Anterior cingulate cortex (tissue), 58 donors: ENCODE measurements around the gene PHETA2.
"Not testable (repeated sequence)": the region's sequence is repeated elsewhere in the genome, so short reads cannot be mapped to it uniquely, and the experiment has no call there.

Source experiments
- DNase-seq, 58 donors: peaks; one replicate each; lab custom pipeline; 2025; lab: John Stamatoyannopoulos, UW

The PHETA2 gene

DNA sequence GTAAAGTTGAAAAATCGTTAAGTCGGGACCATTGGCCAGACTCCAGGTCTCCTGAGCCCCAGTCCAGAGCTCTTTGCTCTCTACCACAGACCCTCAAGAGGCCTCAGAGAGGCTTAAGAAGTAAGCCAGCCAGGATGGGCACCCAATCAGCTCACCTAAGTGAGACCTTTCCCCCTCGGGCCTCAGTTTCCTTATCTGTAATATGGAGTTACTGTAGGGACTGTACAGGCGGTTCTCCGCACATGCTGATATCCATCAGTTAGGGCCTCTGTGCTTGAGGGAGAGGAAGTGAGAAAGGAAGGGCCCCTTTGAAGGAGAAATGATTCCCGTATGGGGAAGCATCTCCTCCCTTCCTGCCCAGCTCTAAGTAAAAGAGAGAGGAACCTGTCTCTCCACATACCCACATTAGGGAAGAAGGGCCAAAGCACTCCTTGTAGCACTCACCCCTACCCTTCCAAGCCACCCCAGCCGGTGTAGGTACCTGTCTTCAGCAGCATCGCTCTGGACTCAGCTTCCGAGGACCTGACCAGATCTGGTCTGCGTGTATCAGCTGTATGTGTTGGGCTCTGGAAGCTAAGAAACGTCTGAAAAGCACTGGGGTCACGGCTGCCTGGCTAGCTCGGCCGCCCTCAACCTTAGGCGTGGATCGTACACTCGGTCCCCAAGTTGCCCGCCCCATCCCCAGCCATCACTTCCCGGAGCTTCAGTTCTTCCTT, 4.1 kb upstream of the PHETA2 start:
- DNase-seq: peak in 8 of 58 donors; percentile 25 to 63 (median 48)

DNA sequence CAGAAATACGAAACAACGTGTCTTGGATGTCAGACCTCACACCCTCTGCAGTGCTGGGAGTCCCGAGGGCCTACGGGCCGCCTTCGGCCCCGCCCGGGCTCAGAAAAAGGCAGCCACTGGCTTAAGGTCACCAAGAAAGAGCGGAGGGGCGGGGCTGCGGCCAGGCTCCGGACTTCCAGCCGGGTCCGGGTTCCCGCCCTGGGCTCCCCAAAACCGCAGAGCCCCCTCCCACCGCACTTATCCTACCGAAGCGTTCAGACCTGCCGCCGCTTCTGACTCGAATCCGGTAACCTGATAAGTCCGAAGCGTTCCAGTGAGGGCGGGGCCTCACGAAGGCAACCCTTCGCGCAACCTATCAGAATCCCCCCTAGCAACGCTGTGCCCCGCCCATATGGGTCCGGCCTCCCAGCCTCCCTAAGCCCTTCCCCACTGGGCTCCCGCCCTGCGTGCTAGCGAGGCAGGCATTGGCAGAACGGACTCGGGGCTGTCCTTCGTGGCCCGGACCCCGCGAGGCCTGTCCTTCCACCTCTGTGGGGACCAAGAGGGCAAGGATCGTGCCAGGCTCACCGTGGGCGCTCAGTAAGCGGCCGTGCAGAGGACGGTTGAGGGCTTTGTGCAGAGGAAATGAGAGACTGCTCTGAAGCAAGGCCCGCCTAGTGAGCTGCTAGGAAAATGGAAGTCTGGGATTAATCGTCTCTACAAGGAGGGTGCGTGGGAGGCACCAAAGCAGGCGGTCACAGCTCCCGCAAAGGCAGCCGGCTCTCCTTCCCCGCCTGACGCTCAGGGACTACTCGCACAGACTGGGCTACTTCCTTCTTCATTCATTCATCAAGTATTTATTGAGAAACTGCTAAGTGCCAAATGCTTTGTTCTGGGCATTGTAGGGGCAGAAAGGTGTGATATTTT, 3.3 kb upstream of the PHETA2 start, which contains the start of gene NAGA:
TSS of gene NAGA (minus strand) at position 296 of the 906 bp plus-strand sequence. CDS start 515 bp downstream, outside the sequence.
- DNase-seq: peak; percentile 55 to 96 (median 88)

DNA sequence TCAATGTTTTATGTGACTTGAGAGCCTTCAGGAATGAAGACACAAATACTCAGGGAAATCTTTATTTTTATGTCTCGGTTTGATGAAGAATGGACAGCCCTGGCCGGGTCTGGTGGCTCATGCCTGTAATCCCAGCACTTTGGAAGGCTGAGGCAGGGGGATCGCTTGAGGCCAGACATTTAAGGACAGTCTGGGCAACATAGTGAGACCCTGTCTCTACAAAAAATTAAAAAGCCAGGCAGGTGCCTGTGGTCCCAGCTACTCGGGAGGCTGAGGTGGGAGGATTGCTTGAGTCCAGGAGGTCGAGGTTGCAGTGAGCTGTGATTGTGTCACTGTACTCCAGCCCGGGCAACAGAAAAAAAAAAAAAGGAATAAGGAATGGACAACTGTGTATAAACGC, 2.5 kb upstream of the PHETA2 start:
- not testable (repeated sequence) for DNase-seq

DNA sequence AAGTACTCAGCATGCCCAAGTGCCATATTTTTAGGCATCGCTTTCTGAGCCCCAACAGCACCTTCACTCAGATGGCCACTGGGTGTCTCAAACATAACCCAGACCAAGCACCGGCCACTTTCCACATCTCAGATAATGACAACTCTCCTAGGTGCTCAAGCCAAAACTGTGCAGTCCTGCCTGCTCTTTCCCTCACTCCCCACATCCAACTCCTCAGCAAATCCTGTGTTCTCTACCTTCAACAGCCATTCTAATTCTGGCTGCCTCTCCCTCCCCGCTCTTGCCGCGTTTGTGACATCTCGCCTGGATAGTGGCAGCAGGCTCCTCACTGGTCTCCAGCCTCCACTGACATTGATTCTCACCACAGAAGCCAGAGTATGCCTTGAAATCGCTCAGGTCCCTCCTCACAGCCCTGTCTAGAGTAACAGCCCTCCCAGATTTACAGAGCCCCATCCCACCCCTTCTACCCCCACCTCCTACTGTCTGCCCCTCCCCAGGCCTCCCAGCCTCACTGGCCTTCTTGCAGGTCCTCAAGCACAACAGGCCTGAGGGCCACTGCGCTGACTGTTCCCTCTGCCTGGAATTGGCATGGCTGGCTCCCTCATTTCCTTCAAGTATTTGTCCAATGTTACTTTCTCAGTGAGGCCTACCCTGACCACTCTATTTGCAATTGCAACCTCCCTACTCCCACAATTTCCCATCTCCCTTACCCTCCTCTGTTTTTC, 1.3 kb upstream of the PHETA2 start:
- DNase-seq: no peak

DNA sequence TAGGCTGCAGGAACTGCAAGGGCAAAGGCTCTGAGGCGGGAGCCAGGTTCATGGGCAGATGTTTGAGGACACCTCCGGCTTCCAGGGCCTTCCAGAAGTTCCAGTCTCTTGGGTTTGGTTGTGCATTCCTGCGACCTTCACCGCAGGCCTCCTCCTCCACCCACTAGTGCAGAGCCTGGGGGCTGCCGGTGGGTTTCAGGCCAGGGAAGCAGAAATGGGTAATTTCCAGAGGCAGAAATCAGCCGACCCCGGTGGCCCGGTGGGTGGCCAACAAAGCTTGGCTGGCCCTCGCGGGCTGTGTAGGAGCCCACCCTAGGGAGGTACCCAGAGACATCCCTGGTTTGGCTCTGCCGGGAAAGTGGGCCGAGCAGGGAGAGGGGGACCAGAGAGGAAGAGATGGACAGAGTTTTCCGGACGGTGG, 417 bp upstream of the PHETA2 start:
- DNase-seq: no peak

DNA sequence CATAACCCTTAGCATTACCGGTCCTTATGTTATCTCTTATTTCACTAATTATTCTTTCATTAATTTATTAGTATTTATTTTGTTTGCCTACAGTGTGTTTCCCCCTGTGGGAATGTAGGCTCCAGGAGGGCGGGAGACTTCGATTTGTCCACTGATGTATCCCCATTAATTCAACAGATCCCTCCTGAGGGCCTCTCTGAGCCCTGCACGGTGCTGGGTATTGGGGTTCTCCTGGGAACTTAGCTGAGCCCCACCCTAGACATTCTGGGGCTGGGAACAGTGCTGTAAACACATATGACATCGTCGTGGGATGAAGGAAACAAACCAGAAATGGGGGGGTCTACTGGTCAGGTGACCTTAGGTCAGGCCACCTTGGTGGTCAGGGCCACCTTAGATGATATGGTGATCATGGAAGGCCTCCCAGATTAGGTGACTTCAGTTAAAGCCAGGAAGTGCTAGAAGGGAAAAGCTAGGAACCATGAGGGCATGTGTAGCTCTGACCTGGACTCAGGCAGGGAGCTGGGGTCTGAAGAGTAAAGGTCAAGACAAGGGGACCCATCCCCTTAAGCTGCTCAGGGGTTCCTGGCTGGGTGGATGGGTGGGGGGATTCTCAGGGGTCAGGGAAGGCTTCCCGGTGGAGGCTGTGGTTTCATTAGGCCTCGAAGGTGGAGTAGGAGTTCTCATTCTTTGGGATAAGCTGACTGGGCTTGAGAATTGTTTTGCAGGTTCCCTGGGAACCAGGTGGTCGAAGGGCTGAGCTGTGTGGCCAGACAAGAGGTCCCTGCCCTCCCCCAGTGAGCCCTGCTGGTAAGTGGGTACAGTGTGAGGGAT, 1.0 kb downstream of the PHETA2 start:
- DNase-seq: no peak

DNA sequence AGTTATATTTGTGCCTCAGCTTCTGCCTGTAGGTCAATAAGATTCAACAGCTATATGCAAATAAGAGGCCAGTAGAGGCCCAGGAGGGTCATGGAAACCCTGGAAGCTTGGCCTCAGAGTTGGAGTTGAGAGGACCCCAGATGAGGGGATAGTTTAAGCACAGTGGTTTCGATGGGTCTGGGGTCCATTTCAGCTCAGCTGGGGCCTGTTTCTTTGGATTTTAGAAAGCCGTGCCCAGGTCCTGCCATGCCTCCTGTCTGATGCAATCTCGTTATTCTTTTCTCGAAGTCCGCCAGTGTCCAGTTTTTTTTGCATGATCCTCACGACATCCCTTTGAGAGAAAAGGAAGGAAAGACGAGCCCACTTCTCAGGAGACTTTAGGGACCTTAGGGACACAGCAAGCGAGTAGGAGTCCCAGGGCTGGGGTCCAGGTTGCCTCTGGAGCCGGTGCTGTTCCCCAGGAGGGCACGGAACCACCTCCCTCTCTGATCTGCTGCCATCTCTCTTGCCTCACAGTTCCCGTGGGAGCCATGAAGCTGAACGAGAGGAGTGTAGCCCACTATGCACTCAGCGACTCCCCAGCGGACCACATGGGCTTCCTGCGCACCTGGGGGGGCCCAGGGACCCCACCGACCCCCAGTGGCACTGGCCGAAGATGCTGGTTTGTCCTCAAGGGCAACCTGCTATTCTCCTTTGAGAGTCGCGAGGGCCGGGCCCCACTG, 2.9 kb downstream of the PHETA2 start:
- DNase-seq: no peak

DNA sequence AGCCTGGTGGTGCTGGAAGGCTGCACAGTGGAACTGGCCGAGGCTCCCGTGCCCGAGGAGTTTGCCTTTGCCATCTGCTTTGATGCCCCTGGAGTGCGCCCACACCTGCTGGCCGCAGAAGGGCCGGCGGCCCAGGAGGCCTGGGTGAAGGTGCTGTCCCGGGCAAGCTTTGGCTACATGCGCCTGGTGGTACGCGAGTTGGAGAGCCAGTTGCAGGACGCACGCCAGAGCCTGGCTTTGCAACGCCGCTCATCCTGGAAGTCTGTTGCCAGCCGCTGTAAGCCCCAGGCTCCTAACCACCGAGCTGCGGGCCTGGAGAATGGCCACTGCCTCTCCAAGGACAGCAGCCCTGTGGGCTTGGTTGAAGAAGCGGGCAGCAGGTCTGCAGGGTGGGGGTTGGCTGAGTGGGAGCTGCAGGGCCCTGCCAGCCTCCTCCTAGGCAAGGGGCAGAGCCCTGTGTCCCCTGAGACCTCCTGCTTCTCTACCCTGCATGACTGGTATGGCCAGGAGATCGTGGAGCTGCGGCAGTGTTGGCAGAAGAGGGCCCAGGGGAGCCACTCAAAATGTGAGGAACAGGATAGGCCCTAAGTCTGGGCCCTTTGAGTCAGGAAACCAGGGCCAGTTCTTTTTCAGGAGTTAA, 3.6 kb downstream of the PHETA2 start:
- DNase-seq: no peak

DNA sequence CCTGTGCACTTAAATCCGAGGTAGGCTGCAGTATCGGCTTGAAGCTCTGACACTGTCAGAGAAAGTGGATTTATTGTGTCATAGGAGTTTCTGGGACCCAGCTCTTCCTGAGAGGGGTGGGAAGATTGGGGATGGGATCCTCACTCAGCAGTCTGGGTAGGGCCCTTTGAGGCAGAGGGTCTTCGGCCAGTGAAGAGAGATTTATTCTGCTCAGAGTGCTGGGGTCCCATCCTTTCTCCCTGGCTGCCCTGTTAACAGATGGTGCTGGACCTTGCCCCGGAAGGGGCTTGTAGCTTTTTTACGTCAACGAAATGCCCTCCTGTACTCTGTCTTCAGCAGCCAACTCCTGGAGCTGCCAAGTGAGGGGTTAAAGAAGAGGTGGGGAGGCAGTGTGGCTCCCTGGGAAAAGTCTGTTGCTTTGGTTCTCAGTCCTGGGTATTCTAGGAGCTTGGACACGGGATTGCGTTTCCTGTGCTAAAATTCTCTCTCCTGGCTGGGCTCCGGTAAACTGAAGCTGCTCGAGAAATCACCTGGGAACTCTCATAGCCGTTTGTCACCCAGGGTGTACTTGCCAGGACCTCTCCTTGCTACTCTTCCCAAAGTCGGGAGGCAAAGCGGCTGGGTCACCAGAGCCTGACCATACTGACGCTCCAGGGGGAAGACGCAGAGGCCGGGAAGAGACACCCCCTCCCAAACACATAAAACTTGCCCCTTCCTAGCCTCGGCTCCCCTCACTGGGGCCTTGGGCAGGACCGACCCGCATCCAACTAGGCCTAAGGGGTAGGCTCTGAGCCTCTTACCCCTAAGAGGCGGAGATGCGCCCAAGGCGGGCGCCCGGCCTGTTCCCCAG, 4.6 kb downstream of the PHETA2 start:
- DNase-seq: peak in 13 of 58 donors; percentile 46 to 75 (median 61)

DNA sequence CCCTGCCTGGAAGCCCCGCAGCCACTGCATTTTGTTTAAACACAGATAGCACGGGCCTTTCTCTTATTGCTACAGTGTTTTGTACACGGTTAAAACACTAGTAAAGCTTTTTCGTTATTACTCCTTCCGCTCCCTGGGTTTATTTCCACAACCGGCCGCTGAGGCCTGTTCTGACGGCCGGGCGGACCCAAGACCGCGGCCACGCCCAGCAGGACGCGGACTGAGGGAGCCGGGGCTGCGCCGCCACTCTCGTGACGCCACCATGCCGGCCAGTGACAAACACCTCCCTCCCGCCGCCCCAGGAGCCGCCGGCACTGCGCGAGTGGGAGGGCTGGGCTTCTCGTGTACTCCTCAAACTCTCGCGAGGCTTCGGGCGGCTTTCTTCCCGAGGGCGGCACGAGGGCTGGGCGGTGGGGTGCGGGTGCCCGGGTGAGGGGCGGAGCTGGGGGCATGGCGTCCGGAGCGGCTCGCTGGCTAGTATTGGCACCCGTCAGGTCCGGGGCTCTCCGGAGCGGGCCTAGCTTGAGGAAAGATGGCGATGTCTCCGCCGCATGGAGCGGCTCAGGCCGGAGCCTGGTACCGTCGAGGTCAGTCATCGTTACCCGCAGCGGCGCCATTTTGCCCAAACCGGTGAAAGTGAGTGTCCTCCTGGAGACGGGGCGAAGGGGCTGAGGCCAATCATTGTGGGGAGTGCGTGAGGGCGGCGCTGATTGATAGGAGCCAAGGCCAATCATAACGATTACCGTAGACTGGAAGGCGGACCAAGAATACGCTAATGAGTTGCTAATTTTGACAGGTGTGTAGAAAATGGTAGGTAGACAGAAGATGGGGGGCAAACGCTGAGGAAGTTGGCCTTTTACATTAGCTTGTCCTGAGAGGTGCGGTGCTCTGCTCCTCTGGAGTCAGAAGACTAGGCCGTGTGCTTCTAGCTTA, 5.5 kb downstream of the PHETA2 start, which contains the start of gene SMDT1:
TSS of gene SMDT1 (plus strand) at position 382 of the 933 bp plus-strand sequence. CDS start at position 451, 69 bp downstream.
- DNase-seq: peak; percentile 95 to 100 (median 99)

DNA sequence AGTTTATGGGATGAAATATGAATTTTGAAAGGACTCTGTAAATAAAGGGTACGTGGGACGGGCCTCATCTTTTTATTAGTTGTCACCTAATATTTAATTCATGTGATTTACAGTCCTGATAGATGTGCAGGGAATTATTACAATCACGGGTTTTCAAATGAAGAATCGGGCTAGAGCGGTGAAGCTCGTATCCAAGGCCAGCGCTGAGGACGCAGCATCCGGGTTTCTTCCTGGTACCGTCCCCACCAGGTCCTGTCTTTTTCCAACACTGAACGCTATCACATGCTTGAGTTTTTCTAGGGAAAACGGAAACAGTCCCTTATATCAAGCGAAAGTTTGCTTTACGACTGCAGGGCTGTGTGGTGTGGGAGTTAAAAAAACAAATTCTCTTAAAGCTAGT, 6.2 kb downstream of the PHETA2 start:
- peak in 23 of 58 donors; percentile 6 to 68 (median 36) for DNase-seq

DNA sequence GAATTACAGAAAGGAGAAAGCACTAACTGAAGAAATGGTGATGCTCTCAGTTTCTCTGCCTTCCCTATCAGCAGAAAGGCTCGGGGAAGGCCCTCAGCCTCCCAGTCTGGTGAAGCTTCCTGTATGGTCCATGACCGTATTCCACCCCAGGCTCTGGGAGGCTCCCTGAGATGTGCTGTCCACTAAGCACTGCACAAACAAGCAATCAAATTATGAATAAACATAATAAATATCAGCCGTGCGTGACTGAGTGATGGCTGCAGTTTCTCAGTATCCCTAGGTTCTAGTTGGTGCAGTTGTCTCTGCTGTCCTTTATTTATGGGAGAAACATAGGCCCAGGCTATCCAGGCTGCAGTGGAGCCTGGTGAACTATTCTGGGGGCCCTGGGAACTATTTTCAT, 9.1 kb downstream of the PHETA2 start:
- no peak for DNase-seq

DNA sequence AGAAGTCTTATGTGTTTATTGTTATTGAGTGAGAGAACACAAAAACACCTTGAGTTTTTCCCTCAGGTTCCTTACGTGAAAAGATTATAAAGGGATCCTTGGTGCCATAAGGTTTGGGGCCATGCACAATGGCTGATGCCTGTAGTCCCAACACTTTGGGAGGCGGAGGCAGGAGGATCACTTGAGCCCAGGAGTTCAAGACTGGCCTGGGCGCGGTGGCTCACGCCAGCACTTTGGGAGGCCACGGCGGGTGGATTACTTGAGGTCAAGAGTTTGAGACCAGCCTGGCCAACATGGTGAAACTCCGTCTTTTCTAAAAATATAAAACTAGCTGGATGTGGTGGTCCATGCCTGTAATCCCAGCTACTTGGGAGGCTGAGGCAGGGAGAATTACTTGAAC, 10.8 kb downstream of the PHETA2 start:
- no peak for DNase-seq

DNA sequence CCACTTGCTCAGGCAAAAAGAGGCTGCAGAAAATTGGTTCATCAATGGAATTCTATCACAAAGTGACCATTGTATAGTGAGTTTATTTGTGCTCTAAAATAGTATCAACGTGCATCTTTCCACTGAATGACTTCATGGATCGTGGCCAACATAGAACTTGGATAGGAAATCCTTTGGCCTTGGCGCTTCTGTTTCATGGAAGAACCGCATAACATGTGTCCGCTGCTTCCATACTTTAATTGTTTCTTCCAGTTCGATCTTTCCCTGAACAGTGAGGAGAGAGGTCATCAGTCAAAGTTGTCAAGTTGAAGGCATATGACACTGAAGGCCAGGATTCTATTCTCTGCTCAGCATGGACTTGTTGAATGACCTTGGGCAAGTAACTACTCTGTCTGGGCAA, 12.0 kb downstream of the PHETA2 start:
- no peak for DNase-seq

DNA sequence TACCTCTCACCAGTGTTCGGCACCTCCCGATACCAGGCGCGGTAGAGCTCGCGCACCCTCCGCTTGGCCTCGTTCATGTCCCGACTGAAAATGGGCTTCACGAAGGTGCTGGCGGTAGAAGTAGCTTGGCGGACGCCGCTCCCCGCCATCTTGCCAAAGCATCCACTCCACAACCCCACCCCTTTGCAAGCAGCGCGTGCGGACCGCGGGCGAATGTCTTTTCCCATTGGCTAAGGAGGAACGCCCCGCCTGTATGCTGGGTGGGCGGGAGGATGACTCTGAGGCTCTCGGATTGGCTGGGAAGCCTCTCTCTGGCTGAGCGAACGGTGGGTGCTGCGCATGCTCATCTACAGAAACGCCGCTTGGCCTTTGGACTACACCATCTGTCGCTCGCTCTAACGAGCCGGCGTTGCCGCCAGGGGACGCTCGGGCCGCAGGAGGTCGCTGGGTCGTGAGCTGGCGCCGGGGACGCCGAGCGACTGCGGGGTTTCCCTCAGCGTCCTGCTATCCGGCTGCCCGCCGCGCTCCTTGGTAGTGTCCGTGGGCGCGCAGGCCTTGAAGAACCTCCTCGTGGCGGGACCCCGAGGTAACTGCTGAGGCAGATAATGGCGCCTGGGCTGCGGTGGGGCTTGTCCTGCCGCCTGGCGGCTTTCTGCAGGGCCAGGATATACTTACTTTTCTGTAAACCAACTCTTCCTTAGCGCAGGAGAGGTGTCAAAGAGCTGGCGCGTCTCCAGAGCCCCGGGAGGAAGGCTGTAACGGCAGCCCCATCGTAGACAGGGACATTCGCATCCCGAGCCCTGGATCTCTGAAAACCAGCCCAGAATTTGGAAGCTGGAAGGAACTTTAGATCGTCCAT, 16.8 kb downstream of the PHETA2 start, which contains the start of gene NDUFA6:
TSS of gene NDUFA6 (minus strand) at position 177 of the 859 bp plus-strand sequence. CDS start at position 149, 28 bp downstream.
- DNase-seq: peak; percentile 87 to 100 (median 99)
